ENCODE results near the gene YWHAB.

- TF ChIP-seq GATA3 (IDR thresholded peaks at IDR 0.05; ENCODE audit: low read depth, low read length): no peak
- no peak for TF ChIP-seq GATA2 (IDR thresholded peaks at IDR 0.05; ENCODE audit: low read depth, low read length)
Measured at GRCh38 chr20:44837946-44838345, 47.6 kb upstream of the YWHAB start.

Measured in SH-SY5Y (cell line).